Skeletal muscle cell (primary cell): ENCODE results near the gene PHF3.
"Not testable (repeated sequence)": the region's sequence is repeated elsewhere in the genome, so short reads cannot be mapped to it uniquely, and the experiment has no call there.

Experiments
- DNase-seq: peaks from one replicate; pipeline ENCODE4 v3.0.0-alpha.2; 2010; ENCODE audit warnings: low read depth
- H3K4me3 ChIP-seq: 2 replicates; pipeline ENCODE4 v1.5.1; 2011; ENCODE audit warnings: low read depth, mild to moderate bottlenecking, control low read depth, low read length, moderate library complexity

Gene PHF3

GRCh38 chr6:63689421-63689820, 53.8 kb downstream of the PHF3 start:
- no peak overlapping the region for H3K4me3 ChIP-seq
- DNase-seq, result no peak

DNA sequence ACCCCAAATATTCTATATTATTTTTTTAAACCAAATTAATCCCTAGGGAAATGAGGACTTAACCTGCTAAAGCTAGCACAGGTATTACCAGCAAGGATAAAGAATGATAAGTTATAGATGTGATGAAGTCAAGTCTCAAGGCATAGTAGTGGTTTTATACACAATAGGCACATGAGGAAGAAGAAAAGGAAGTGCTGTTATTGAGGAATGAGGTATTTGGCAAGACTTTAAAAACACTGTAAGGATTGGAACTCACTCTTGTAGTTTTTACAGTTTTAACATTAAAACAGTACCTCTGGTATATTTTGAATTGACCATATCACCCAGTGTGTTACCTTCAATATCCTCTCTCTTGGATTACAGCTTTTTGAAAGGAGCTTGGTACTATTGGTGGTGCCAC, 54.6 kb downstream of the PHF3 start:
- no peak for DNase-seq
- H3K4me3 ChIP-seq, result no peak overlapping the region

DNA sequence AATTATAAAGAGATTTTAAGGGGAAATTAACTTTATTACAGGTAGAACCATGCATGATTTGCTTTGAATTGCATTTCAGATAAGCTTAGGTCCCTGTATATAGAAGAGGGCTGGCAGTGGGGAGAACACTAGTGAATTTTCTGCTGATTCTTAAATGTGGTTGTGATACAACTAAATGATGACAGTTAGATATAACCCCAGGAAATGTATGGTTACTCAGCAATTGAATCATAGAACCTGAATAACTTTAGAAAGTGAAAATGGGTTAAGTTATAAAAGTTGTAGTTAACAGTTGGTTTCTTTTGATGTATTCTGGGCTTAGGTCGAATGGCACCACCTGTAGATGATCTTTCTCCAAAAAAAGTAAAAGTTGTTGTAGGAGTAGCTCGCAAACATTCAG, 70.1 kb downstream of the PHF3 start:
- H3K4me3 ChIP-seq, result no peak overlapping the region
- DNase-seq, result no peak

- no peak for DNase-seq
- H3K4me3 ChIP-seq, result no peak overlapping the region
Observed at GRCh38 chr6:63706630-63707029, 71.0 kb downstream of the PHF3 start.

- H3K4me3 ChIP-seq, result no peak overlapping the region
- DNase-seq, result no peak
Observed at GRCh38 chr6:63708631-63709030, 73.0 kb downstream of the PHF3 start.

DNA sequence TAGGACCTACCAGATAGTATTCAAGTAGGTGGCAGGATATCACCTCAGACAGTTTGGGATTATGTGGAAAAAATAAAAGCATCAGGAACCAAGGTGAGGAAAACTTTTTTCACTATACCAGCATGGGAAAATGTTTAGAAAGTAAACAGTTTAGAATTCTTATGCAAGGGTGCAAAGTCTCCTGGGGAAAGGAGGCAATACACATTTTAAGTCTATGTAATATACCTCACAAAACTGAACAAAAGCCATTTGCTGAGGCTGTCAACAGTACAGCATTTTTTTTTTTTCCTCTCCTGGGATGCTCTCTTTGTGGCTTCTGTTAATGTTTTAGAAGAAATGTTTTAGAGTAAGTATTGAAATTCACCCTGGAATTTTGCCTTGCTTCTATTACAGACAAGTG, 73.5 kb downstream of the PHF3 start:
- DNase-seq, result no peak
- H3K4me3 ChIP-seq, result no peak overlapping the region

- H3K4me3 ChIP-seq, result no peak overlapping the region
- no peak for DNase-seq
Observed at GRCh38 chr6:63713332-63713731, 77.7 kb downstream of the PHF3 start.

DNA sequence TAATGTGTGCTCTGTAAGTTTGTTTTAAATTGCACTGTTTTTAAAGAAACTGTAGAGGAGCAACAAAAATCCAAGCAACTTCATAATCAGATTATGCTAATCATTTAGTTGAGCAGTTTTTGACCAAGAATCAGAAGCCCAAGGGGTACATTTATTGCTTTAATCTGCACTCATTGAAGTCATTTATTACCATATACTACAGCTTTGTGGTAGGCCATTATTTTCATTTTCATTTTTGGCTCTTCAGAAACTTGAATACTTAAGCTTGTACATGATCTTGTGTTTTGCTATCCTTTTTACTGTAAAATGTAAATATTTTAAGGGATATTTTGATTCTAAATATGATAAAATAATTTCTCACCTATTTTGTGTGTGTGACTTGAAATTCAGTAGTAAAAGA, 78.5 kb downstream of the PHF3 start:
- H3K4me3 ChIP-seq, result no peak overlapping the region
- DNase-seq, result no peak

DNA sequence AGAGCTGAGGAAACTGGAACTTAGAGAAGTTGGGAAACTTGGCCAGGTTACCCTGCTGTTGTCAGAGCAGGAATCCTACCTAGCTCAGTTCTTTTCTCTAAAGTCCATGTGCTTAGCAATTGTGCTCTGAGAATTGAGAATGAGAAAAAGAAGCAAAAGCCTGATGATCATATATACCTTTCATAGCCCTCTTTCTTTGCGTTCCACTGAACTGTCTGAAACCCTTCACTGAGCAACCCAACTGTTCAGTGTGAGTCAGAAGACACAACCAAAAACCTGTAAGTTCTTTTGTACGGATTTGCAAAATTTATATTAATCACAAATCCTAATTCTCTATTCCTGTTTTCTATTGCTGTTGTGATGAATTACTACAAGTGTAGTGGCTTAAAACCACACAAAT, 80.6 kb downstream of the PHF3 start:
- H3K4me3 ChIP-seq, result no peak overlapping the region
- DNase-seq, result no peak

DNA sequence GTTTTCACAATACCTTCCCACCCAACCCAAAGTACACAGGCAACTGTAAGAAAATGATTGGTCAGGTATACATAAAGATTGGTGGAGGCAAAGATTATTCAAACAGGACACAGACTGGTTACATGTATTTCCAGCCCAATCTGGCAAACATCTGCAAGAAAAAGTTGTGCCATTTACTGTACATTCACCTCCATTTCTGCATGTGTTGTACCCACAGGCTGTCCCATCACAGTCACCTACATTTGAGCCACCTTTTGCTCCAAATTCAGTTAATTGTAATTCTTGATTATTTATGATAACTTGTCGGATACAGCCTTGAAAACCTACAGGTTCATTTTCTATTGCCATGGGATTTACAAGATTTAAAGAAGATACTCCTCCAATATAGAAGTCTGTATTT, 85.6 kb downstream of the PHF3 start:
- no peak for DNase-seq
- H3K4me3 ChIP-seq, result no peak overlapping the region

GRCh38 chr6:63724721-63725120, 89.1 kb downstream of the PHF3 start:
- no peak overlapping the region for H3K4me3 ChIP-seq
- no peak for DNase-seq

DNA sequence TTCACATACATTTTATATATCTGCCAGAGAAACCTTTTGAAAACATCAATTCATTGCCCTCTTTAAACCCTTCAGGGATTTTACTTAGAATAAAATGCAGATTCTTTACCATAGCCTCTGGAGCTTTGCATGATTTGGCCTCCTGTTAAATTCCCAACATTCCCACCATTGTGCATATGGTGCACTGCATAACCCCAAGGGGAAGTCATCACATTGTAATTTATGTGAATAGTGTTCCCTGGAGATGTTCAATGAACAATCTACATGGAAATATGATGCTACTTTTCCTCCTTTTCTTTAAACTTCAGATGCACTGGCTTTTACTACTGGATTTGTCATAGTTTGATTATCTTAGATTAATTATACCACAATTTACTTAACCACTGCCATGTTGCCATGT, 94.7 kb downstream of the PHF3 start:
- DNase-seq, result peak; percentile 33
- H3K4me3 ChIP-seq, result no peak overlapping the region

GRCh38 chr6:63731930-63732329, 96.3 kb downstream of the PHF3 start:
- DNase-seq, result no peak
- no peak overlapping the region for H3K4me3 ChIP-seq

GRCh38 chr6:63732336-63732735, 96.7 kb downstream of the PHF3 start:
- H3K4me3 ChIP-seq, result no peak overlapping the region
- no peak for DNase-seq

- H3K4me3 ChIP-seq, result no peak overlapping the region
- no peak for DNase-seq
Observed at GRCh38 chr6:63734923-63735322, 99.3 kb downstream of the PHF3 start.

DNA sequence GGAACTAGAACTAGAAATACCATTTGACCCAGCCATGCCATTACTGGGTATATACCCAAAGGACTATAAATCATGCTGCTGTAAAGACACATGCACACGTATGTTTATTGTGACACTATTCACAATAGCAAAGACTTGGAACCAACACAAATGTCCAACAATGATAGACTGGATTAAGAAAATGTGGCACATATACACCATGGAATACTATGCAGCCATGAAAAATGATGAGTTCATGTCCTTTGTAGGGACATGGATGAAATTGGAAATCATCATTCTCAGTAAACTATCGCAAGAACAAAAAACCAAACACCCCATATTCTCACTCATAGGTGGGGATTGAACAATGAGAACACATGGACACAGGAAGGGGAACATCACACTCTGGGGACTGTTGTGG, 102.6 kb downstream of the PHF3 start:
- H3K4me3 ChIP-seq, DNase-seq: not testable (repeated sequence)

DNA sequence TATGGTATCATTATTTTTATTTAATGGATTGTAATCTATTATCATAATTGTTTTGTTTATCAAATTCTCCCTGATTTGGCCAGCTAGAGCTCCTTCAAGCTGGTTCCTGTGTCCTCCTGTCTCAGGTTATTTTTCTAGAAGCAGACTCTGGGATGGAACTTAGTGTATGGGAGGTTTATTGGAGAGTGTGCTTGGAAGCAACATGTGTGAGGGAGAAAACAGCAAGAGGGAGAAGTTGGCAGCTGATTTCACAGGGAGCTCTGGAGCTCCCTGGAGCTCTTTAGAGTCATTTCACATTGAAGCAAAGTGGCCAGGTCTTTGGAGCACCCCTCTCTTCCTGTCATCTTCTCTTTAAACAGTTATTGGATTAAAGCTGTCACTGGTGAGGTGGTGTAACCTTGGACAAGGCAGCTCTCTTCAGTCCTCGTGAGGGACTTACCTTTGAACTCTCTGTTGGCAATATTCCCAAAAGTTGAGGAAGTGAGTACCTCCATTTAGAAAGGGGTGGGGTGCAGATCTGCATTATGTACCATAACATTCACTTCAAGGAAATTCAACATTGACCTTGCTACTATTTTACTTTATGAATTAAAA, 103.6 kb downstream of the PHF3 start:
- no peak for DNase-seq
- H3K4me3 ChIP-seq, result no peak overlapping the region

DNA sequence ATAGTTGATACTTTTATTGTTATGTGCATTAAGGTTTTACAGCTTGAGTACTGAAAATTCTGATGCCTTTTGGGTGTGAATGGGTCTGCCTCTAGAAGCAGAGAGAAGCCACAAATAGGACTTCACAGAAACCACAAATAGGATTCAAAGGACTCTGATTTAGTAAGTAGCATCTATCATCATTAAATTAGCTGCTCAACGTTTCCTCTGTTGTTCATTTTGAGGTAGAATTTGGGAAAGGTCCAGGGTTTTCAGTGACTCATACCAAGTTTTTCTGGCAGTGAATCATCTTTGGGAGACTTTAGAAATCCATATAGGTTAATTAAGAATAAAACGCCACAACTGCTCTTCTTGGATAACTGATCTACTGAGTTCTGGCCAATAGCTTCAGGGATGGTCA, 105.1 kb downstream of the PHF3 start:
- DNase-seq, result peak; percentile 58
- H3K4me3 ChIP-seq, result no peak overlapping the region

DNA sequence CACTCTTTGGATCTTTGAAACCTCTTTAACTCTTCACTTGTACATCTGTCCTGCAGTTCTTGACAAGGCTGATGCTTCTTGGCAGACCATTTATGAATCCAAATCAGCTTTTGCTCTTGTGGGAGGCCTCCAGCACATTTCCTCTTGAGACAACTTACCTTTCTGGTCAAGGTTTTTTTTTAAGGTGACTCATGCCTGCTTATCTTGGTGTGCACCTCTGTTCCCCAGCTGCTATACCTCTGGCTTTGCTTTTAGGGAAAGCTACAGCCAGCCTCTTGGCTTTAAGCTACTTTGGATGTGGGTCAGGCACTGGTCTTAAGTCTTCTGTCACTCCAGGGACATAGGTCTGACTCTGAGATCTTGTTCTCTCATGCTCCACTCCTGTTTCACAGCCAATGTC, 106.5 kb downstream of the PHF3 start:
- H3K4me3 ChIP-seq, result no peak overlapping the region
- DNase-seq, result no peak

DNA sequence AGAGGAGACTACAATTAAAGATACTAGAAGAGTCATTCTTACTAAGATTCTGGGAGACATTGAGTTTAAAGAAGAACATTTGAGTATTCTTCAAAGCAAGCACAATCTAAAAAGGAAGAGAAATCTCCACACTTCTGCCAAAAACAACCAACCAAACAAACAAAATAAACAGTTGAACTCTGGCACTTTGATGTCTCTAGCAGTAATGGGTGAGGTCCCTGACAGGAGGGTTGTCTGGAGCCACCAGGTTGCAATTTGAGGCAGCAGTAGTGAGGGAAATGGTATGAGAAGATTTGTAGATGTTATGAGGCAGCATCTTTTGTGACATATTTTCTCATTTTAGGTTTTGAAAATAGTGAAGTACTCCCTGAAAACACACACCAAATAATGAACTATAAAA, 108.1 kb downstream of the PHF3 start:
- no peak overlapping the region for H3K4me3 ChIP-seq
- no peak for DNase-seq

DNA sequence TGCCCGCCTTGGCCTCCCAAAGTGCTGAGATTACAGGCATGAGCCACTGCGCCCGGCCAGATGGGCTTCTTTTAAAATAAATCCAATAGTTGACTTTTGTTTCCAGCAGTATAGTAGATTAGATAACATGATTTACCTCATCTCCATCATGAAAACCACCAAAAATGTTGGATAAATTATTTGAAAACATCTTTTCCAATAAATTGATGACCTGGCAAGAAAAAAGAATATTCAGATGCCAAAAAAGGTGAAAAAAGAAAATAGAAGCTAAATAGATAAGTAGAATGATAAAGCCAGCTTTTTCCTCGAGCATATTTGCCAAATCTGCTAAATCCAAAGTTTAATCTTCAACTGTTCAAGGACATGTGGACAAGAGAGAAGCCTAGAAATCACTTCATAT, 109.2 kb downstream of the PHF3 start:
- no peak overlapping the region for H3K4me3 ChIP-seq
- no peak for DNase-seq

GRCh38 chr6:63745784-63746183, 110.2 kb downstream of the PHF3 start:
- no peak overlapping the region for H3K4me3 ChIP-seq
- DNase-seq, result no peak
